Transverse colon (tissue), 3 donors: ENCODE measurements around the gene SEPSECS.

Experiments used
- CTCF ChIP-seq, 5 experiments: fragments of 200-600 bp in 3 of 5; fragments of 450-650 bp in 2 of 5; sonication (generic) in 3 of 5; IDR thresholded peaks; 1 replicate in 2 of 5; 2 replicates in 3 of 5; pipeline ENCODE4 v1.5.1; 2016 to 2017; ENCODE audit warnings: antibody characterized with exemption in 5 of 5, inconsistent platforms in 3 of 5, mild to moderate bottlenecking in 2 of 5, moderate library complexity in 1 of 5
- POLR2A ChIP-seq: fragments of 450-650 bp; IDR thresholded peaks from one replicate; pipeline ENCODE4 v1.6.1; 2016; ENCODE audit warnings: antibody characterized with exemption, mild to moderate bottlenecking, moderate library complexity

GRCh38 chr4:25159837-25160713 is at the start of gene SEPSECS:
- TF ChIP-seq CTCF (IDR thresholded peaks at IDR 0.05): no peak
- peak; percentile 94 for TF ChIP-seq POLR2A
